Hepatocyte (in vitro differentiated cells): ENCODE data around the gene MRPL33. TPM values are rescaled to one million over a fixed set of nuclear protein-coding genes. Genes with fewer than 3 reads are reported as not detected.

Source experiments
- DNase-seq: peaks from one replicate; pipeline ENCODE4 v3.0.0-alpha.2; 2016; ENCODE audit warnings: low spot score
- H2AFZ ChIP-seq: fragments of 200-600 bp; sonication (generic); 2 replicates; pipeline ENCODE4 v1.6.0; 2016; ENCODE audit warnings: antibody characterized with exemption, mild to moderate bottlenecking
- H3K27ac ChIP-seq: fragments of 200-600 bp; sonication (generic); 2 replicates; pipeline ENCODE4 v1.5.1; 2016; ENCODE audit warnings: mild to moderate bottlenecking
- H3K27me3 ChIP-seq: fragments of 200-600 bp; sonication (generic); 2 replicates; pipeline ENCODE4 v1.6.1; 2016
- H3K36me3 ChIP-seq: fragments of 200-600 bp; sonication (generic); replicated peaks from 2 replicates; pipeline ENCODE4 v1.5.1; 2016; ENCODE audit warnings: low read depth; ENCODE audit not compliant: insufficient read depth
- H3K4me1 ChIP-seq: fragments of 200-600 bp; sonication (generic); 2 replicates; pipeline ENCODE4 v1.5.1; 2016; ENCODE audit warnings: mild to moderate bottlenecking, moderate library complexity; ENCODE audit not compliant: insufficient read depth
- H3K4me2 ChIP-seq: fragments of 200-600 bp; sonication (generic); 2 replicates; pipeline ENCODE4 v1.6.0; 2016
- H3K4me3 ChIP-seq: fragments of 200-600 bp; sonication (generic); 2 replicates; pipeline ENCODE4 v1.5.1; 2016; ENCODE audit warnings: mild to moderate bottlenecking
- H3K79me2 ChIP-seq: fragments of 200-600 bp; sonication (generic); 2 replicates; pipeline ENCODE4 v1.6.0; 2017; ENCODE audit warnings: mild to moderate bottlenecking
- H3K9me2 ChIP-seq: fragments of 200-600 bp; sonication (generic); replicated peaks from 2 replicates; pipeline ENCODE4 v1.6.0; 2017; ENCODE audit warnings: mild to moderate bottlenecking; ENCODE audit not compliant: insufficient read depth
- H3K9me3 ChIP-seq: fragments of 200-600 bp; sonication (generic); 2 replicates; pipeline ENCODE4 v1.5.1; 2016; ENCODE audit warnings: low read depth, mild to moderate bottlenecking
- H4K20me1 ChIP-seq: fragments of 200-600 bp; sonication (generic); 2 replicates; pipeline ENCODE4 v1.6.0; 2016; ENCODE audit warnings: mild to moderate bottlenecking; ENCODE audit not compliant: insufficient read depth, poor library complexity, severe bottlenecking
- CTCF ChIP-seq: fragments of 200-600 bp; sonication (generic); IDR thresholded peaks from 2 replicates; pipeline ENCODE4 v1.5.1; 2016; ENCODE audit warnings: antibody characterized with exemption, mild to moderate bottlenecking; ENCODE audit not compliant: poor library complexity
- EZH2 ChIP-seq: fragments of 200-600 bp; sonication (generic); IDR thresholded peaks from 2 replicates; pipeline ENCODE4 v1.6.1; 2016; ENCODE audit warnings: antibody characterized with exemption, mild to moderate bottlenecking, borderline replicate concordance
- EZH2phosphoT487 ChIP-seq: fragments of 200-600 bp; sonication (generic); IDR thresholded peaks from one replicate; pipeline ENCODE4 v1.6.1; 2018; ENCODE audit warnings: antibody characterized with exemption, mild to moderate bottlenecking, low read depth, moderate library complexity; ENCODE audit not compliant: unreplicated experiment, severe bottlenecking
- WGBS: methylation state at CpG from one replicate; pipeline ENCODE4 v1.1.6; 2016; ENCODE audit warnings: low lambda C conversion rate; ENCODE audit errors: missing lambda C conversion rate; 5-methylcytosine and 5-hydroxymethylcytosine counted together
- polyA plus RNA-seq: library from polyadenylated mRNA; unstranded; fragments of >200 nt; fragmentation: Nextera tagmentation; extraction: Ambion mirVana; gene quantifications from 2 replicates; pipeline ENCODE4 v1.2.1, GENCODE V29; 2016
- total RNA-seq: library from RNA; depleted of rRNA; stranded (reverse); fragments of >200 nt; gene quantifications from 2 replicates; pipeline ENCODE4 v1.2.3, GENCODE V29; 2014

The MRPL33 gene
- total and polyA plus RNA-seq, 2 experiments from 2014 or later: 148 to 311 TPM

- Histone ChIP-seq H2AFZ (no peak overlapping the region), H3K4me2 (no peak overlapping the region)
- TF ChIP-seq EZH2 (no peak), EZH2phosphoT487 (no peak), CTCF (no peak)
These were observed 41.3 kb upstream of the MRPL33 start for GRCh38 chr2:27730261-27730662.

DNA sequence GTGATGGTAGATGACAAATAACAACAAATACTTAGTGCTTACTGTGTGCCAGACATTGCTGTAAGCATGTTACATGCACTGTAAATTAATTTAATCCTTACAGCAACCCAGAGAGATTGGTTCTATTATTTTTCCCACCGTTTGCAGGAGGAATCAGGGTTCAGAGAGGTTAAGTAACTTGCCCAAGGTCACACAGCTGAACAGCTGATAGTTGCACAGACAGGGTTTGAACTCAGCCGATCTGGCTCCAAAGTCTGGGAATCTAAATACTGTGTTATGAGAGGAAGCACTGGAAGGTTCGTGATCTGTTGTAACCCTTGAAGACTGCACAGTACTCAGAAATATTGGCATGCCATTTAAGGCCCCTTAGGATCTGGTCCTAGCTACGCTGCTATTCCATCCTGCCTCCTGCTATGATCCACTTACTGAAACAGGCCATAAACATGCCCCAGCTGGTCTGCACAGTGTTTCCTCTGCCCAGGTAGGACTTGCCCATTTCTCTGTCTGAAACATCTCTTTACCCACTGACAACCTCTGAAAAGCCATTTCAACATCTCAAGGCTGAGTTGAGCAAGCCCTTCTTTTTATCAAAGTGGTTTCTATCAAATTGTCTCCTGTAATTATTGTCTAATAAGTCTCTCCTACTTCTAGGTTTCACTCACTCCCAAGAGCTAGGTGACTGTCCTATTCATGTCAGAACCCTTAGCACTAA is 40.4 kb upstream of the MRPL33 start:
- no peaks in the 10 kb centered on the region for H3K9me3 ChIP-seq
- DNase-seq: no peak
- no peak overlapping the region for H3K4me3 ChIP-seq
- WGBS: 75% methylated on average over 4 of the region's 4 CpGs
- no peak for TF ChIP-seq EZH2
- TF ChIP-seq CTCF: no peak
- no peak for TF ChIP-seq EZH2phosphoT487
- no peak overlapping the region for H3K4me2 ChIP-seq
- H3K79me2 ChIP-seq: no peaks in the 10 kb centered on the region
- H3K4me1 ChIP-seq: peaks cover 10% of the 10 kb centered on the region
- H3K27me3 ChIP-seq: no peaks in the 10 kb centered on the region
- H3K27ac ChIP-seq: no peak overlapping the region
- H2AFZ ChIP-seq: no peak overlapping the region
- H3K9me2 ChIP-seq: no peaks in the 10 kb centered on the region
- H4K20me1 ChIP-seq: no peaks in the 10 kb centered on the region
- H3K36me3 ChIP-seq: no peaks in the 10 kb centered on the region

More at GRCh38 chr2:27730261-27730662, 41.3 kb upstream of the MRPL33 start:
- no peaks in the 10 kb centered on the region for H3K79me2 ChIP-seq
- no peaks in the 10 kb centered on the region for H4K20me1 ChIP-seq
- H3K4me3 ChIP-seq: no peak overlapping the region
- no peaks in the 10 kb centered on the region for H3K36me3 ChIP-seq
- H3K9me3 ChIP-seq: no peaks in the 10 kb centered on the region
- H3K9me2 ChIP-seq: no peaks in the 10 kb centered on the region
- 90% methylated on average over 3 of the region's 3 CpGs for WGBS
- no peak overlapping the region for H3K27ac ChIP-seq
- H3K27me3 ChIP-seq: no peaks in the 10 kb centered on the region
- no peak for DNase-seq
- H3K4me1 ChIP-seq: peaks cover 8% of the 10 kb centered on the region

- DNase-seq: no peak
- Histone ChIP-seq H3K4me1 (peaks cover 16% of the 10 kb centered on the region), H4K20me1 (no peaks in the 10 kb centered on the region), H3K4me3 (no peak overlapping the region), H3K9me3 (no peaks in the 10 kb centered on the region), H3K4me2 (no peak overlapping the region), H3K27ac (no peak overlapping the region), H3K27me3 (no peaks in the 10 kb centered on the region), H2AFZ (no peak overlapping the region), H3K36me3 (no peaks in the 10 kb centered on the region), H3K9me2 (no peaks in the 10 kb centered on the region), H3K79me2 (no peaks in the 10 kb centered on the region)
- 86% methylated on average over 1 of the region's 1 CpG for WGBS
- TF ChIP-seq CTCF (no peak), EZH2phosphoT487 (no peak), EZH2 (no peak)
These were observed 37.2 kb upstream of the MRPL33 start for GRCh38 chr2:27734305-27734704.
